NB4 (cell line): Measurements from ENCODE around the gene ARL2BP.
A peak's percentile ranks its signal among the peaks of the same experiment; 100 is the strongest.

ENCODE experiments used
- DNase-seq: peaks from one replicate; pipeline ENCODE4 v3.0.0; 2010; ENCODE audit warnings: low read depth
- H3K4me3 ChIP-seq: one replicate; pipeline ENCODE4 v1.5.1; 2011; ENCODE audit warnings: mild to moderate bottlenecking, low read depth, low read length, moderate library complexity
- MYC ChIP-seq: IDR thresholded peaks from 2 replicates; pipeline ENCODE4 v1.6.1; 2011; ENCODE audit warnings: low read depth, low read length
- POLR2A ChIP-seq: IDR thresholded peaks from 2 replicates; pipeline ENCODE4 v1.6.1; 2011; ENCODE audit warnings: mild to moderate bottlenecking; ENCODE audit not compliant: insufficient read length; ENCODE audit errors: extremely low read depth
- TF ChIP-seq, protein P1 (sequence below): IDR thresholded peaks from one replicate; pipeline ENCODE4 v1.5.1; 2012; ENCODE audit warnings: low read depth, low read length
- TF ChIP-seq, protein P2 (sequence below): IDR thresholded peaks from 2 replicates; pipeline ENCODE4 v1.6.1; 2011; ENCODE audit warnings: low read depth, low read length

The ARL2BP gene

DNA sequence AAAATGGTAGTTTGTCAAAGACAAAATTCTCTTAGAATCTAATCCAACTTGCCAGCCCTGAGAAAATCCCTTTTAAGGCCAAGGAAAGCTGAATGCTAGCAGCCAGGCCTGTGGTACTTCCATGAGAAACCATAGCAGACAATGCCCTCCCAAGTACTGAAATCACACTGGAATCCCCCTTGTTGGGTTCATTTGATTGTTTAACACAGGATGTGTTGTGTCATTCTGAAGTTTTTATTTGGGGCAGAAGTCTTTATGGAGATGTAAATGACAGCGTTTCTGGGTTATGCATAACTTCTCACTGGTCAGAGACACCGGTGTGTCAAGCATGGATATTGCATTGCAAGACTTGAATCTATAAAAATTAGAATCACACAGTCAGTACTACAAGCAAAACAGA lies 6.0 kb upstream of the ARL2BP start:
- TF ChIP-seq POLR2A (no peak), MYC (no peak)
- TF ChIP-seq, protein P1, sequence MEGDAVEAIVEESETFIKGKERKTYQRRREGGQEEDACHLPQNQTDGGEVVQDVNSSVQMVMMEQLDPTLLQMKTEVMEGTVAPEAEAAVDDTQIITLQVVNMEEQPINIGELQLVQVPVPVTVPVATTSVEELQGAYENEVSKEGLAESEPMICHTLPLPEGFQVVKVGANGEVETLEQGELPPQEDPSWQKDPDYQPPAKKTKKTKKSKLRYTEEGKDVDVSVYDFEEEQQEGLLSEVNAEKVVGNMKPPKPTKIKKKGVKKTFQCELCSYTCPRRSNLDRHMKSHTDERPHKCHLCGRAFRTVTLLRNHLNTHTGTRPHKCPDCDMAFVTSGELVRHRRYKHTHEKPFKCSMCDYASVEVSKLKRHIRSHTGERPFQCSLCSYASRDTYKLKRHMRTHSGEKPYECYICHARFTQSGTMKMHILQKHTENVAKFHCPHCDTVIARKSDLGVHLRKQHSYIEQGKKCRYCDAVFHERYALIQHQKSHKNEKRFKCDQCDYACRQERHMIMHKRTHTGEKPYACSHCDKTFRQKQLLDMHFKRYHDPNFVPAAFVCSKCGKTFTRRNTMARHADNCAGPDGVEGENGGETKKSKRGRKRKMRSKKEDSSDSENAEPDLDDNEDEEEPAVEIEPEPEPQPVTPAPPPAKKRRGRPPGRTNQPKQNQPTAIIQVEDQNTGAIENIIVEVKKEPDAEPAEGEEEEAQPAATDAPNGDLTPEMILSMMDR, result no peak
- TF ChIP-seq, protein P2, sequence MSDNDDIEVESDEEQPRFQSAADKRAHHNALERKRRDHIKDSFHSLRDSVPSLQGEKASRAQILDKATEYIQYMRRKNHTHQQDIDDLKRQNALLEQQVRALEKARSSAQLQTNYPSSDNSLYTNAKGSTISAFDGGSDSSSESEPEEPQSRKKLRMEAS, result no peak
- DNase-seq, result no peak
- H3K4me3 ChIP-seq, result no peak overlapping the region

- TF ChIP-seq MYC, result no peak
- TF ChIP-seq, protein P2, result no peak
- TF ChIP-seq POLR2A, result no peak
- TF ChIP-seq, protein P1, result no peak
- no peak overlapping the region for H3K4me3 ChIP-seq
Measured at GRCh38 chr16:57240851-57241250, 4.2 kb upstream of the ARL2BP start.

DNA sequence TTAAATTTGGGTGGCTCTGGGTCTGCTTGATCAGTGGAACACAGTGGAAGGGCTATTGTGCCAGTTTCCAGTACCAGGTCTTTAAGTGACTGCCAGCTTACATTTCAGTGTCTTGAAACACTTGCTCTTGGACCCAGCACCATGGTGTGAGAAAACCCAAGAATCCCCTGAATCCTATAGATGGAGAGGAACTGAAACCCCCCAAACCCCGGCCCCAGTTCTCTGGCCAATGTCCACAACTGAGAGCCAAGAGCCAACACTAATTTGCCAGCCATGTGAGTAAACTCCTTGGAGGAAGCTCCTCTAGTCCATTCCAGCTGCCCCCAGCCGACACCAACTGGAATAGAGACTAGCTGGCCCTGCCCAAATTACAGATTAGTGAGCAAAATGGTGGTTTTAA lies 2.4 kb upstream of the ARL2BP start:
- no peak overlapping the region for H3K4me3 ChIP-seq
- TF ChIP-seq, protein P1, result no peak
- TF ChIP-seq POLR2A, result no peak
- TF ChIP-seq, protein P2, result no peak
- TF ChIP-seq MYC, result no peak
- no peak for DNase-seq

More at GRCh38 chr16:57240851-57241250, 4.2 kb upstream of the ARL2BP start:
- DNase-seq, result peak; percentile 67

GRCh38 chr16:57244463-57244766 lies 644 bp upstream of the ARL2BP start:
- TF ChIP-seq POLR2A (no peak), MYC (no peak)
- TF ChIP-seq, protein P1, result no peak
- TF ChIP-seq, protein P2, result no peak
- DNase-seq, result no peak
- peak overlapping the region; percentile 70 for H3K4me3 ChIP-seq

GRCh38 chr16:57245472-57246113 lies 534 bp downstream of the ARL2BP start:
- TF ChIP-seq POLR2A, result no peak
- DNase-seq, result no peak
- H3K4me3 ChIP-seq, result peak overlapping the region; percentile 75

DNA sequence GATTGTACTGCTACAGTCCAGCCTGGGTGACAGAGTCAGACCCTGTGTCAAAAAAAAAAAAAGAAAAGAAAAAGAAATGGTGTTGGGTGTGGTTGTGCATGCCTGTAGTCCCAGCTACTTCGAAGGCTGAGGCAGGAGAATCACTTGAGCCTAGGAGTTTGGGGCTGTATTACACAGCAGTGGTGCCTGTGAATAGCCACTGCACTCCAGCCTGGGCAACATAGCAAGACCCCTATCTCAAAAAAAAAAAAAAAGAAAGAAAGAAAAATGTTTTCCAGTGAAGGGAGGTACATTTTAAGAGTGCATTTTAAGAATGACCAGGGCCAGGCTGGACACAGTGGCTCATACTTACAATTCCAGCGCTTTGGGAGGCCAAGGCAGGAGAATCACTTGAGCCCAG lies 6.3 kb downstream of the ARL2BP start:
- DNase-seq, result no peak
- no peak overlapping the region for H3K4me3 ChIP-seq
- TF ChIP-seq POLR2A (no peak), MYC (no peak)
- TF ChIP-seq, protein P2, result no peak
- TF ChIP-seq, protein P1, result no peak
